ENCODE results near the gene PLEKHJ1. TPM values are rescaled to one million over a fixed set of nuclear protein-coding genes. Genes with fewer than 3 reads are reported as not detected.
A peak's percentile ranks its signal among the peaks of the same experiment; 100 is the strongest.

PLEKHJ1 gene
- polyA plus RNA-seq, 1 of the 3 experiments (the other 2 are of a cell fraction) = 151 TPM

DNA sequence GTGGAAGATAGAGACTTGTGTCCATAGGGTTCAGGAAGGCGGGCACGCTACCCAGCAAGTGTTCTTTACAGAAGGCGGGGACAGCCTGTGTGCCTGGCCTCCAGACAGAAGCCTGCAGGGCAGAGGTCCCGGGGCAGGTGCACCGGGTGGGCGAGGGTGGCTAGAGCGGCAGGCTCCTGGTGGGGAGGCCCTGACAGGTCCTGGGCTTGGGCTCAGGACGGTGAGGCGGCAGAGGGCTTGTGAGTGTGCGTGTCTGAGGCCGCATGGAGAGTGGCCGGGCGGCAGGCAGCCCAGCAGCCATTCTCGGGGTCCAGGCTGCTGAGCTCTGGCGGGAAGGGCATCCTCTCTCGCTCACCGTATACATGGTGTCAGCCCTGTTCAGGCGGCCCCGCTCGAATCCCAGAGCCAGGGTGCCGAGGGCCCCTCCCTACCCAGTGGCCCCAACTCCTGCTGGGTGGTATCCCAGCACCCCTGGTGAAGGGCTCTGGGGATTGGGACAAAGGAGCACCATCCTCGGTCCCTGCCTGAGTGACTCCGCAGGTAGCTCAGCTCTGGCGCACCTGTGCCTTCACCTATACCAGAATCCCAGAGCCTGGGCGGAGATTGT is 10.0 kb upstream of the PLEKHJ1 start:
- no peak for DNase-seq
- peaks cover 6 to 56% of the 10 kb centered on the region in 2 experiments; a peak in 2 of 4 replicates for H3K4me1 ChIP-seq (ENCODE audit: control insufficient read depth in 1 of 2, insufficient read depth in 2 of 2, low read depth in 1 of 2, low read length in 1 of 2)
- 99% methylated on average over 14 of the region's 25 CpGs for WGBS (ENCODE audit: low lambda C conversion rate)
- H3K9me3 ChIP-seq = no peaks in the 10 kb centered on the region
- peaks cover 50% of the 10 kb centered on the region for H4K20me1 ChIP-seq (ENCODE audit: insufficient read depth)
- H3K79me2 ChIP-seq (ENCODE audit: insufficient read depth) = peaks cover 49% of the 10 kb centered on the region
- POLR2A ChIA-PET = no interaction called here
- no peak overlapping the region for H3K4me3 ChIP-seq (ENCODE audit: low read depth in 2 of 2, low read length in 1 of 2)
- peaks cover 22 to 66% of the 10 kb centered on the region in 2 experiments for H3K36me3 ChIP-seq (replicated peaks in 1 of 2; ENCODE audit: control insufficient read depth in 1 of 2, insufficient read depth in 2 of 2, low read length in 1 of 2)
- H3K27me3 ChIP-seq (ENCODE audit: insufficient read depth) = no peaks in the 10 kb centered on the region
- H3K9ac ChIP-seq = no peak overlapping the region
- CTCF ChIA-PET = interaction anchor here (1.8 to 10.4 kb wide), 4 partner anchors 9 to 70 kb away, joined by 6 to 121 read pairs (median 50); no protein-coding TSS in a partner anchor
- H3K9me2 ChIP-seq = no peaks in the 10 kb centered on the region
- H2AFZ ChIP-seq (ENCODE audit: low read depth) = no peak overlapping the region
- no peak overlapping the region for H3K4me2 ChIP-seq
- peaks cover 10% of the 10 kb centered on the region for H3F3A ChIP-seq (replicated peaks; ENCODE audit: insufficient read depth)
- H3K27ac ChIP-seq (ENCODE audit: low read depth in 2 of 2, low read length in 1 of 2) = peak overlapping the region in 1 of 2 experiments; percentile 35; a peak in 1 of 4 replicates
- TF ChIP-seq SMC3 (IDR thresholded peaks at IDR 0.05; ENCODE audit: low read depth, low read length) (no peak), GABPA (IDR thresholded peaks at IDR 0.05; ENCODE audit: low read depth) (no peak), FOSL2 (IDR thresholded peaks at IDR 0.05; ENCODE audit: borderline replicate concordance, low read depth) (no peak), YY1 (IDR thresholded peaks at IDR 0.05; ENCODE audit: low read depth) (no peak), RCOR1 (IDR thresholded peaks at IDR 0.05; ENCODE audit: low read length) (no peak)
- TF ChIP-seq, protein P1, sequence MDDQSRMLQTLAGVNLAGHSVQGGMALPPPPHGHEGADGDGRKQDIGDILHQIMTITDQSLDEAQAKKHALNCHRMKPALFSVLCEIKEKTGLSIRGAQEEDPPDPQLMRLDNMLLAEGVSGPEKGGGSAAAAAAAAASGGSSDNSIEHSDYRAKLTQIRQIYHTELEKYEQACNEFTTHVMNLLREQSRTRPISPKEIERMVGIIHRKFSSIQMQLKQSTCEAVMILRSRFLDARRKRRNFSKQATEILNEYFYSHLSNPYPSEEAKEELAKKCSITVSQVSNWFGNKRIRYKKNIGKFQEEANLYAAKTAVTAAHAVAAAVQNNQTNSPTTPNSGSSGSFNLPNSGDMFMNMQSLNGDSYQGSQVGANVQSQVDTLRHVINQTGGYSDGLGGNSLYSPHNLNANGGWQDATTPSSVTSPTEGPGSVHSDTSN (IDR thresholded peaks at IDR 0.05) = no peak

DNA sequence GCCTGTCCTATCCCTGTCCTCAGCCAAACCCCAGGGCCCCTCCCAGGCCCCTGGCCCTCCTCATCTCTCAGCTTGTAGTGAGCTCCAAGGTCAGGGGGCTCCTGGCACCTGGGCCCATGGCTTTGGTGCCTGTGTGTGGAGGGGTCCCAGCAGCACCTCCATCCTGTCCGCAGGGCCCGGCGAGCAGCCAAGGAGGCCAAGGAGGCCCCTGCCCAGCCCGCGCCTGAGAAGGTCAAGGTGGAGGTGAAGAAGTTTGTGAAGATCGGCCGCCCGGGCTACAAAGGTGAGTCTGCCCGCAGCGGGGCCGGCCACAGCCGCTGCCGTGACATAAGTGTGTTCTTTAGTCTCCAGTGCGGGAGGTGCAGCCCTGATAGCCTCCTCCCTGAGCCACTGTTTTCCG is 9.1 kb upstream of the PLEKHJ1 start:
- H3K36me3 ChIP-seq (replicated peaks in 1 of 2; ENCODE audit: control insufficient read depth in 1 of 2, insufficient read depth in 2 of 2, low read length in 1 of 2) = peaks cover 22 to 61% of the 10 kb centered on the region in 2 experiments
- no peak overlapping the region for H2AFZ ChIP-seq (ENCODE audit: low read depth)
- ChIA-PET POLR2A (interaction anchor here (0.6 to 3.3 kb wide), 2 partner anchors 10 to 741 kb away, joined by 5 to 33 read pairs; partner anchors contain the start of gene JSRP1), CTCF (interaction anchor here (1.8 to 10.4 kb wide), 4 partner anchors 10 to 71 kb away, joined by 6 to 121 read pairs (median 50); no protein-coding TSS in a partner anchor)
- H3K9ac ChIP-seq = no peak overlapping the region
- peak overlapping the region in 1 of 2 experiments; percentile 35; a peak in 1 of 4 replicates for H3K27ac ChIP-seq (ENCODE audit: low read depth in 2 of 2, low read length in 1 of 2)
- 100% methylated on average over 3 of the region's 15 CpGs for WGBS (ENCODE audit: low lambda C conversion rate)
- DNase-seq = no peak
- peaks cover 12 to 64% of the 10 kb centered on the region in 2 experiments; a peak in 2 of 4 replicates for H3K4me1 ChIP-seq (ENCODE audit: control insufficient read depth in 1 of 2, insufficient read depth in 2 of 2, low read depth in 1 of 2, low read length in 1 of 2)
- H3K4me3 ChIP-seq (ENCODE audit: low read depth in 2 of 2, low read length in 1 of 2) = no peak overlapping the region
- peaks cover 9% of the 10 kb centered on the region for H3F3A ChIP-seq (replicated peaks; ENCODE audit: insufficient read depth)
- no peaks in the 10 kb centered on the region for H3K9me3 ChIP-seq
- no peak overlapping the region for H3K4me2 ChIP-seq
- H3K27me3 ChIP-seq (ENCODE audit: insufficient read depth) = no peaks in the 10 kb centered on the region
- TF ChIP-seq POLR2AphosphoS5 (IDR thresholded peaks at IDR 0.05; ENCODE audit: low read depth, low read length) = no peak
- TF ChIP-seq, protein P1 (IDR thresholded peaks at IDR 0.05) = no peak
- TF ChIP-seq FOXJ3 (CRISPR knock-in tag; IDR thresholded peaks at IDR 0.05) = no peak
- no peak for TF ChIP-seq MXI1 (IDR thresholded peaks at IDR 0.05; ENCODE audit: low read depth, low read length)
- TF ChIP-seq RFX5 (IDR thresholded peaks at IDR 0.05; ENCODE audit: low read length) = no peak
- H3K9me2 ChIP-seq = no peaks in the 10 kb centered on the region
- H4K20me1 ChIP-seq (ENCODE audit: insufficient read depth) = peaks cover 59% of the 10 kb centered on the region
- H3K79me2 ChIP-seq (ENCODE audit: insufficient read depth) = peaks cover 57% of the 10 kb centered on the region
